ENCODE measurements around the gene ENO2.

The ENO2 gene

DNA sequence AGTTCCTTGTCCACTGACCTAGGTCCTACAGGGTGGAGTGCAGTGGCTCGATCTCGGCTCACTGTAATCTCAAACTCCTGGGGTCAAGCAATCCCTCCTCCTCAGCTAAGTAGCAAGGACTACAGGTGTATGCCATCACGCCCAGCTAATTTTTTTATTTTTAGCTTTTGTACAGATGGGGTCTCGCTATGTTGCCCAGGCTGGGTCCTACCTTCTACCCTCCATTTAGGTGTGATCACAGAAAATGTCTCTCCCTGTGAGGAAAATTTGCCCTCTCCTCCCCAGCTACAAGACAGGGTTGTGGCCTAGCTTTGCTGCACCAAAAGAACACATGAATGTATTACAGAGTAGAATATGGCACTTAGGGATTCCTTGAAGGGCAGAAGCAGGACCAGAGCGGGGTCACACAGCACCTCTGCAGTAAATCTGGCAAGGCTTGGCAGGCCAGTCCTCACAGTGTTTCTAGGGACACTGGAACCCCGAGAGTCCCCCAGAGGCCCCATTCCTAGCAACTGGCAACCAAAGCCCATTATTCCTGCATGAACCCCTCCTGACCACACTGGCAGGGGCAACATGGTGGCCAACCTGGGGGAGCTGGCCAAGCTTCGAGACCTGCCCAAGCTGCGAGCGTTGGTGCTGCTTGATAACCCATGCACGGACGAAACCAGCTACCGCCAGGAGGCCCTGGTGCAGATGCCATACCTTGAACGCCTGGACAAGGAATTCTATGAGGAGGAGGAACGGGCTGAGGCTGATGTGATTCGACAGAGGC, 2.0 kb upstream of the ENO2 start:
- no peak for DNase-seq (ENCODE audit: low read depth)

DNA sequence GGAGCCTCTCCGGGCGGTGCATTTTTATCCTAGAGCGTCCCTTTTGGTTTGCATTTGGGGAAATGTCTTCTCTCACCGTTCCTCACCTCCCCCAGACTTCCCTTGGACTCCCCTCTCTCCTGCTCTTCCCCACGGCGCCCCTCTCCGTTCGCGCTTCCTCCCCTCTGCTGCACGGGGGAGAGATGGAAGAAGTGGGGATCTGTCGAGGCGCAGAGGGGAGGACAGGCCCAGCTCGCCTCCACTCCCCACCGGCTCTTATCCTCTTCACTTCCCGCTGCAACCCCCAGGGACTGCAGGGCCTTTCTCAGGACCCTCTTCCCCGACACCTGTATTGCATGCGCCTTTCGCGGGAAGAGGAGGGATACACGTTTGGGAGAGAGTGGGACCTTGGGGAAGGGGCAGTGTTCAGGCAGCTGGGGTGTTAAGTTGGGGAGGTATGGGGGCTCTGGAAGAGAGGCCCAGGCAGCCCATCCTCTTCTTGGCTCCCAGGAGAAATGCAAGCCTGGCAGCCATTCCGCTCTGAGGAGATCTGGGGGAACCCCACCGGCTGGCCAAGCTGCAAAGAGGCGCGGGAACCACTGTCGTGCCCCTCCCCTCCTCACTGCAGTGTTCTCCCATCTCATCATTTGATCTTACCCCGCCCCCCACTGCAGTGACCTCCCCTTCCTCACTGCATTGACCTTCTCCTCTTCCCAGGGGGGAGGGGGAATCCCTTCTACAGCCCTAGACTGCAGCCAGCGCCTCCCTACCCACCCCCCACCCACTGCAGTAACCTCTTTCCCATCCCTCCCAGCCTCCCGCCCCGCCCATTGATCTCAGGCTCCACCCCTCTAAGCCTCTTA, 788 bp downstream of the ENO2 start:
- no peak for DNase-seq (ENCODE audit: low read depth)

DNA sequence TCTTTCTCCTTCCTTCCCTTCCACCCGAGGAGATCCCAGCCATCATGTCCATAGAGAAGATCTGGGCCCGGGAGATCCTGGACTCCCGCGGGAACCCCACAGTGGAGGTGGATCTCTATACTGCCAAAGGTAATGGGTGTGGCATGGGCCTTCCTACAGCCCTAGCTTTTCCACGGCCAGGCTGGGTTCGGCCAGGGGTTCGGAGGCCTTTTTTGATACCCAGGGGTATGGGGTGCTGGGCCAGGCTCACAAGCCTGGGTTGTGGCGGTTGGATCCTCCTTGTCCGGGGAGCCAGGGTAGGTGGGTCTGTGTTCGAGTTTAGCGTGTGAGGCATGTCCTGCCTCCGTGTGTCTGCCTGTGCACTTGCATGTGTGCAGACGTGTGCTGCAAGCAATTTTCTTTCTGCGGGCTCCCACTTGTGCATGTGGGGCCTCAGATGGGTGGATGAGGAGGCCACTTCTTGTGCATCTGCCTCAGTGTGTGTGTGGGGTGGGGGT, 1.5 kb downstream of the ENO2 start:
- no peak for DNase-seq (ENCODE audit: low read depth)

DNA sequence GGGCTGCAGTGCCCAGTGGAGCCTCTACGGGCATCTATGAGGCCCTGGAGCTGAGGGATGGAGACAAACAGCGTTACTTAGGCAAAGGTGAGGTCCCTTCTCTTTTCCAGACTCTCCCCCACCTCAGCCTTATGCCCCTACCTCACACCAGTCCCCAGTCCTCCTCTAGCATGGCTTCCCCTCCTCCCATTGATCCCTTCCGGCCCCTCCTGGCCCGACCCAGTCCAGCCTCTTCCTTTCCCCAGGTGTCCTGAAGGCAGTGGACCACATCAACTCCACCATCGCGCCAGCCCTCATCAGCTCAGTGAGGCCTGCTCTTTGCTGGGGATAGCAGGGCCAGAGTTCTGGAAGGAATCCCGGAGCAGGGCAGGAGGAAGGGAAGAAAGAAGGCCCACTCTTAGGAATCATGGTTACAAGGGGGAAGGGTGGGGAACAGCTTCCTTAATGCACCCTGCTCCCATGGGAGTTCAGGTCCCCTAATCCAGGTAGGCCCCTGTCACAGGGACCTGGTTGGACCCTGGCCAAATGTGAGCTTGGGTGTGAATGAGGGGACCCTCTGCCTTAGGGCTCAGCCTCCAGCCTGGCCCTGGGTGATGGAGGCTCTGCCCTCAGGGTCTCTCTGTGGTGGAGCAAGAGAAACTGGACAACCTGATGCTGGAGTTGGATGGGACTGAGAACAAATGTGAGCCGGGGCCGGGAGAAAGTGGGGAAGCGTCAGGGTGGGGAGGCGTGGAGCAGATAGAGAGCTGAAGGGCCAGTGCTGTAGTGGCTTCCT, 2.2 kb downstream of the ENO2 start:
- DNase-seq (ENCODE audit: low read depth), result no peak

DNA sequence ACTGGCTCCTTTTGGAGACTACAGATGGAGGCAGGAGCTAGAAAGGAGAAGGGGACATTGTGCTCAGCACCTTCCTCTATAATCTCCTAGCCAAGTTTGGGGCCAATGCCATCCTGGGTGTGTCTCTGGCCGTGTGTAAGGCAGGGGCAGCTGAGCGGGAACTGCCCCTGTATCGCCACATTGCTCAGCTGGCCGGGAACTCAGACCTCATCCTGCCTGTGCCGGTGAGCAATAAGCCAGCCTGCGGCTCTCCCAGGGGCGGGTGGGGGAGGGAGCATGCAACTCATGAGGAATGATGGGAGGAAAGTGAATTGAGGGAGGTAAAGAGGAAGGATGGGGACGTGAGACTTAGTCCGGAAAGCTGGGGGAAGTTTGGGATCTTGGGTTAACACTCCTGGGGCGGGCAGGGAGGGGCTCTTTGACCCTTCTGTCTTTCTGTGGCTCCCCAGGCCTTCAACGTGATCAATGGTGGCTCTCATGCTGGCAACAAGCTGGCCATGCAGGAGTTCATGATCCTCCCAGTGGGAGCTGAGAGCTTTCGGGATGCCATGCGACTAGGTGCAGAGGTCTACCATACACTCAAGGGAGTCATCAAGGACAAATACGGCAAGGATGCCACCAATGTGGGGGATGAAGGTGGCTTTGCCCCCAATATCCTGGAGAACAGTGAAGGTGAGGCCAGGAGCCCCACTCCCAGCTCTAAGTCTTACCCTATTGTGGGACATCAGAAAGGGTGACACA, 3.3 kb downstream of the ENO2 start:
- DNase-seq (ENCODE audit: low read depth), result no peak

DNA sequence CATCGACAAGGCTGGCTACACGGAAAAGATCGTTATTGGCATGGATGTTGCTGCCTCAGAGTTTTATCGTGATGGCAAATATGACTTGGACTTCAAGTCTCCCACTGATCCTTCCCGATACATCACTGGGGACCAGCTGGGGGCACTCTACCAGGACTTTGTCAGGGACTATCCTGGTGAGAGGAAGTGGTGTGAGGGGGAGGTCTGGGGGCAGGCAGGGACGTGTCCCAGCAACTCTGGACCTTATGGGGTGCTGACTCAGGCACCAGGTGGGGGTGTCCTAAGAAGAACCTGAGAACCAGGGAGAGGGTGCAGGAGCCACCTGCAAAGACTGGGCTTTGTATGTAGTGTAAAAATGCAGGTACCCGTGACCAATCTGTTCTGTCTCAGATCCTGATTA, 5.2 kb downstream of the ENO2 start:
- no peak for DNase-seq (ENCODE audit: low read depth)

DNA sequence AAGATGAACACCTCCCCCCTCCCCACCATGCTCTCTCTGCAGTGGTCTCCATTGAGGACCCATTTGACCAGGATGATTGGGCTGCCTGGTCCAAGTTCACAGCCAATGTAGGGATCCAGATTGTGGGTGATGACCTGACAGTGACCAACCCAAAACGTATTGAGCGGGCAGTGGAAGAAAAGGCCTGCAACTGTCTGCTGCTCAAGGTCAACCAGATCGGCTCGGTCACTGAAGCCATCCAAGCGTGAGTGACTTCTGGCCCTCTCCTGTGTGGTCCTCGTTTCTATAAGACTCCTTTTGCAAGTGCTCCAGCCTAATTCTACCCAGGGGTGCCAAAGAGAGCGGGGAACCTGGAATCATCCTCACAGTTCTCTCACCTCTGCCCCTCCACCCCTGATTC, 7.2 kb downstream of the ENO2 start:
- no peak for DNase-seq (ENCODE audit: low read depth)

DNA sequence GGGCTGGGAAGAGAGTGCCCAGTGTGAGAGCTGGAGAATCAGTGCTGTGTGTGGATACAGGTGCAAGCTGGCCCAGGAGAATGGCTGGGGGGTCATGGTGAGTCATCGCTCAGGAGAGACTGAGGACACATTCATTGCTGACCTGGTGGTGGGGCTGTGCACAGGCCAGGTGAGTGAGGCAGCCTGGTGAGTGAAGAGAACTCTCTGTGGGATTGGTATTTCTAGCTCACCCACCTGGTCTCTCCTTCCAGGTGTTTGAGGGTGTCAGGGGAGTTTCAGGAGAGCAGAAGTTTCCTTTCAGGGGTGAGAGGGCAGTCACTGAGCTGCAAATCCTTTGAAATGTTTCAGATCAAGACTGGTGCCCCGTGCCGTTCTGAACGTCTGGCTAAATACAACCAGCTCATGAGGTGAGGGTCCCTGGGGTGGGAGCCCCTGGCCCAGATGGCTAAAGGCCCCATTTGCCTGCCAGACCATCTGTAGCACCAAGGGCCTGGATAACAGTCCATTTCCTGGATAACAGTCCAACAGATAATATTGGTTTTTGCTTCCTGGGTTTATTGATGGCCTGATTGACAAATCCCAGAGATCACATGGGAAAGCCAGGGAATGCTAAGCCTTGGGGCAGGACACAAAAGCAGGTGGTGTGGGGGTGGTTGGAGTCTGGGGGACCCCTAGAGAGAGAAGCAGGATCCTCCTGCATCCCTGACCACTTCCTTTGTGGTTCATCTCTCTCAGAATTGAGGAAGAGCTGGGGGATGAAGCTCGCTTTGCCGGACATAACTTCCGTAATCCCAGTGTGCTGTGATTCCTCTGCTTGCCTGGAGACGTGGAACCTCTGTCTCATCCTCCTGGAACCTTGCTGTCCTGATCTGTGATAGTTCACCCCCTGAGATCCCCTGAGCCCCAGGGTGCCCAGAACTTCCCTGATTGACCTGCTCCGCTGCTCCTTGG, 7.9 kb downstream of the ENO2 start:
- DNase-seq (ENCODE audit: low read depth), result no peak

DNA sequence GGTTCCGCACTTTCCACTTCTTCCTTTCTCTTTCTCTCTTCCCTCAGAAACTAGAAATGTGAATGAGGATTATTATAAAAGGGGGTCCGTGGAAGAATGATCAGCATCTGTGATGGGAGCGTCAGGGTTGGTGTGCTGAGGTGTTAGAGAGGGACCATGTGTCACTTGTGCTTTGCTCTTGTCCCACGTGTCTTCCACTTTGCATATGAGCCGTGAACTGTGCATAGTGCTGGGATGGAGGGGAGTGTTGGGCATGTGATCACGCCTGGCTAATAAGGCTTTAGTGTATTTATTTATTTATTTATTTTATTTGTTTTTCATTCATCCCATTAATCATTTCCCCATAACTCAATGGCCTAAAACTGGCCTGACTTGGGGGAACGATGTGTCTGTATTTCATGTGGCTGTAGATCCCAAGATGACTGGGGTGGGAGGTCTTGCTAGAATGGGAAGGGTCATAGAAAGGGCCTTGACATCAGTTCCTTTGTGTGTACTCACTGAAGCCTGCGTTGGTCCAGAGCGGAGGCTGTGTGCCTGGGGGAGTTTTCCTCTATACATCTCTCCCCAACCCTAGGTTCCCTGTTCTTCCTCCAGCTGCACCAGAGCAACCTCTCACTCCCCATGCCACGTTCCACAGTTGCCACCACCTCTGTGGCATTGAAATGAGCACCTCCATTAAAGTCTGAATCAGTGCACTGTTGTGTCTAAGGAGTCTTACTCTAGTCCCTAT, 8.8 kb downstream of the ENO2 start:
- no peak for DNase-seq (ENCODE audit: low read depth)

DNA sequence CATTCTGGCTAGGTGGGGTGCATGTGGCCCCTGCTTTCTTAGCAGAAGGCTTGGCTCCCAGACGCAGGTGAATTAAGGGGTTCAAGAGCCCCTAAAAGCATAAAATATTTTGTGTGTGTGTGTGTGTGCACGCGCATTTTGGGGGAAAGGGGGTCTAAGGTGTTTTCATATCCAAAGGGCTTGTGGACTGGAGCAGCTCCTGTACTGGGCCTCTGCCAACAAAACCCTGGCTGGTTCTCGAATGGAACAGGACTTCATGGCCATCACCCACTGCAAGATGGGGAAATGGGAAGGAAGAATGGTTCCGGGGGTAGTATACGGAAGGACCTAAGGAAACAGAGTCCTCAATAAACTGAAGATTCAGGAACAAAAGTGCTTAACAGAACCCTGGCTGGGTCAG, 9.5 kb downstream of the ENO2 start:
- no peak for DNase-seq (ENCODE audit: low read depth)

DNA sequence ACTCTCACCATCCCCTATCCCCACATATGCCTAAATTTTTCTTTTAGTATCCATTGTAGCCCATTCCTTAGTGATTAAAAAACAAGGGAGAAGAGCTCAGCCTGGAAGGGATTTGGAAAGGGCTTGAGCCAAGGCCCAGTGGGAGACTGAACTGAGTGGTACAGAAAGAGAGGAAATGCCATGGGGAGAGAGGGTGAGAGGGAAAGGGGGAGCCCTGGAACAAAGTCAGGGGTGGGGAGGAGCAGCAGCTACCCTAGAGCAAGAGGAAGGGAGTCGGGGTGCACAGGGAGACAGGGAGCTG, 10.8 kb downstream of the ENO2 start:
- DNase-seq (ENCODE audit: low read depth), result no peak

DNA sequence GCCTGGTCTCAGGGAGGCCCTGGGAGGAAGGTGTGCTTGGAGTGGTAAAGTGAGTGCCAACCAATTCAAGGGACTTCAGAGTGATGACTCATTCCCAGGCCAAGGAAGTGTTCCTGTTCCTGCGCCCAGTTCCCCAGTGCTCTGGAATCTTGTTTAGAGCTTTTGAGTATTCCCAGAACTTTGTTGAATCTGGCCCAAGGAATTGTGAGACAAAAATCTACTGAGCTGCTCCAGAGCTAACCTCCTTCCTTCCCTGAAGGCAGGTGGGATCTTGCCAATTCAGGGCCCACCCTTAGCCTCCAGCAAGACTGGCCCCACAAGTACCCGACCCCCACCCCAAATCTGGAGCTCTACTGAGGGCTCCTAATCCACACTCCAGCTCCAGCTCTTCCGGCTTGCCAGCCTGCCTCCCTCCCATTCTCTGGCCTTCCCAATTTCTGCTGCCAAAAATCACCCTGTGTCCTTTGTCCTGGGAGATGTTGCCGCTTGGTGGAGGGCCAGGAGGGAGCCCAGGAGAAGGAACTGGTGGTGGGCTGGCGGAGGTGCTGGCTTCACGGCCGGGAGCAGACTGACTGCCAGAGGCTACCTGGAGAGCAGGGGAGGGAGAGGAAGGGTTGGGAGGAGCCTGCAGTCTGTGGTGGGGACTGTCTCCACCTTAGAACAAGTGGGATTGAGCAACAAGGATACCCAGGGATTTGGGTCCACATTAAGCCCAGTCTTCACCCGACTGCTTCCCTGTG, 11.3 kb downstream of the ENO2 start:
- DNase-seq (ENCODE audit: low read depth), result no peak

DNA sequence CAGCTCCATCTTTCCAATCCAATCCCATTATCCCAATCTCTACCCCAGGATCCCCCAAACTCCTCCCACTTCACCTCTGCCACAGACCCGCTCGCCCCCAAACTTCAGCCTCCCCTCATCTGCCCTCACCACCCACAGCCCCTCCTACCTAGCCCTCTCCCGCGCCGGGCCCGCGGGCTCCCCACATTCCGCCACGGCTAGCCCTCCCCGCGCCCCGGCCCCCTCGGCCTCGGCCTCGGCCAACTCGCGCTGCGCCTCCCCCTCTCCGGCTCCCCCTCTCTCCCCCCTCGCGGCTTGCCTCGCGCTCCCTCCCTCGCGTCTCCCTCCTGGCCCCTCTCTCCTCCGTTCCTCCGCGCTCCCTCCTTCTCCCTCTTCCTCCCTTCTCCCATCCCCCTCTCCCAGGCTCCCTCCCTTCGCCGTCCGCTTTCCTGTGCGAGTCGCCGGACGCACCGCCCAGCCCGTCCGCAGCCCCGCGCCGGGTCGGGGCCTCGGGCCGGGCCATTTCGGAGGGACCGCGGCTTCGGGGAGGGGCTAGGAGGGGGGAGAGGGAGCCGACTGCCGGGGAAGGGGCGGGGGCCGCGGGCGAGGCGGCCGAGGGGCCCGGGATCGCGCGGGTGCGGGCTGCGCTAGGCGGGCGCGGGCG, 13.1 kb downstream of the ENO2 start, which contains the start of gene ATN1:
Gene ATN1, plus strand, starts transcription at position 581 of the 643 bp plus-strand sequence. CDS start 6,043 bp downstream, outside the sequence.
- no peak for DNase-seq (ENCODE audit: low read depth)

DNA sequence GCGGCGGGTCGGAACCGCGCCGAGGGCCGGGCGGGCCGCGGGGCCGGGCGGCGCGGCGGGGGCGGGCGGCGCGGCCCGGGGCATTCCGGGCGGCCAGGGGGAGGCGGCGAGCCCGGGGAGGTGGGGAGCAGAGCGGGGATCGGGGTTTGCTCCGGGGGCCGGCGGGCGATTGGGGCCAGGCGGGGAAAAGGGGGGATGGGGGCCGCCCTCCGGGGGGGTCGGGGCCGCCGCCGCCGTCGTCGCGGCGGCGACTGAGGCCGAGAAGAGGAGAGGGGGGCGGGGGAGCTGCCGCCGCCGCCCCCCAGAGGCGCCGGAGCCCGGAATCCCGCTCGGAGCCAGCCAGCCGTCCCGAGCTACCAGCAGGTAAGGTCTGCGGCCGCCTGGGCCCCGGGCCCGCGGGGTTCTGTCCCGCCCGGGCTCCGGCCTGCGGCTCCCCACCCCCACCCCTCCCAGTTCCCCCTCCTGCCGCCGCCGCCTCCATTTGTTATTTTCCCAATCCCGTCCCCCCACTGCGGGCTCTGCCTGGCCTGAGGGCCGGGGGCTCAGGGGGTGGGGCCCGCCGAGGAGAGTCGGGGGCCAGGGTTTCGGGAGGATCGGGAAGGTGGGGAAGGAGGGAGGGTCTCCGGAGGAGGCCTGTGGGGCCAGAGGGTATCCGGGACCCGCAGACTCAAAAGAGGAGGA, 13.8 kb downstream of the ENO2 start:
- no peak for DNase-seq (ENCODE audit: low read depth)

DNA sequence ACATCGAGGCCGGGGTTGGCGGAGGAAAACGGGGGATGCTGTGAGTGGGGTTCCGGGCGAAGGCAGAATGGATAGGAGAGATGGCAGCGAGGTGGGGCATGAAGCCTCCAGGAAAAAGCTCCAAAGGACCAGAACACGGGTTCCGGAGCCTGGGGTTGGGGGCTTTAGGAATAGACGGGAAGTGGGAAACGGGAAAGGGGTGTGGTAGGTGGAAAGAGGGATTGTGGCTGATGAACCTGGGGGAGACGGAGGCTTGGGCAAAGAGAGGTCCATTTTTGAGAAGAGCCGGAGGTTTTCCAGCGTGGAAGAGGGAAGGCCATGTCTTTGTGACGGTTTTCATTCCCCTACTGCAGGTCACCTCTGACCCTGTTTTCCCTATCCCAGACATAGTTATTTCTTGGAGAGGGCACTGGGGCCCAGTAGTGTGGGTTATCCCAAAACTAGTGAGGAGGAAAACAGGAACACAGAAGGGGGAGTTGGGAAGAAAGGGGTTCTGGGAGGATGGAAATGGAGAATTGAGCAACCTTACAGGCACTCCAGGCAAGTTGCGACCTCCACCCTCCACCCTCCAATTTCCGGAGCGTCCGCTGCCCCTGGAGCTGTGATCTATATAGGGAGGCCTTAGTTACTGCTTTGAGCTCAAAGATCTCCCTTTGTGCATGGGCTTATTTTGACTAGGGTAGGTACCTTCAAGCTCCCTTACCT, 14.5 kb downstream of the ENO2 start:
- no peak for DNase-seq (ENCODE audit: low read depth)

DNA sequence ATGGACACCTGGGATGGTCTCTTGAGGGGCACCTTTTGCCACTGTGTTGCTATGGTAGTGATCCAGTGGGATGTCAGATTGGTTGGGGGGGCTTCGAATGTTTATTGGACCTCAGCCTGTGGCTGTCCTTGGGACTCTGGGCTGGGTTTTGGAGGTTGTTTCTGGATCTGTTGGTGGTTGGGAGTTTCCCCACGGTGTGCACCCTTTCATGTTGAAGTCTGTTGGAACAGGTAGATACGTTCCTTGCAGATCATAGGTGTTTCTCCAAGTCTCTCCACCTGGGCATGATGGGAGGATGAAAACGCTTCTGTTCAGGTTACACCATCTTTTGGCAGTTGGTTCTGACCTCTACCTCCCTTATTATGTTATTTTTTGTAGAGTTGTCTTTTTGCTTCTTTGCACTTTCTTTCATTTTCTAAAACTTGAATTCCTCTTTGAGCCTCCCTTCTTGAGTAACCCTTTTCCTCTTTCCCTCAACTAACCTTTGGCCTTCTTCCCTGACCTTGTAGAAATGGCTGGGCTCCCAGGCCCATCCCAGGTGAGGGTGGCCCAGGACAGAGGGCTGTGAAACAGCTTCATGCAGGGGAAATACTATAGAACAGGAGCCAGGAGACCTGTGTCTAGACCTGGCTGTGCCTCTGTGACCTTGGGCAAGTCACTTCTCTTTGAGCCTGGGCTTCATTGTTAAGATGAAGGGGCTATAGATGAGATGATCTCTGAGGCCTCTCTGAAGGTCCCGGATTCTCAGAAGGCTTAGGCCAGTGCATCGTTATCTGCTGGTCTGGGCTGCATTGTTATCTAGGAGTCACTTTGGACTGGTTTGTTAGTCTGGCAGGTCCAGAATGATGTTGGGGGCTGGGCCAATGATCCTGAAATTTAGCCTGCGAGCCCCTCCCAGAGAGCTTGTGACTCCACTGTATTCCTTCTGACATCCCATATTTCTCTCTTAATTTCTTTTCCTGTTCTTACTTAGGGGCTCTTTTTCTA, 15.4 kb downstream of the ENO2 start:
- DNase-seq (ENCODE audit: low read depth), result no peak
